C4-2B (cell line): ENCODE measurements around the gene PRR5.

ENCODE experiments used
- H3K27ac ChIP-seq: fragments of 450-650 bp; 2 replicates; pipeline ENCODE4 v1.5.1; 2017
- ZFX ChIP-seq: fragments of 450-650 bp; IDR thresholded peaks from 2 replicates; pipeline ENCODE4 v1.6.1; 2017
- TF ChIP-seq, protein P1 (sequence below): fragments of 450-650 bp; conservative IDR thresholded peaks from 2 replicates; pipeline ENCODE4 v1.5.1; 2017; ENCODE audit warnings: mild to moderate bottlenecking

PRR5 gene

DNA sequence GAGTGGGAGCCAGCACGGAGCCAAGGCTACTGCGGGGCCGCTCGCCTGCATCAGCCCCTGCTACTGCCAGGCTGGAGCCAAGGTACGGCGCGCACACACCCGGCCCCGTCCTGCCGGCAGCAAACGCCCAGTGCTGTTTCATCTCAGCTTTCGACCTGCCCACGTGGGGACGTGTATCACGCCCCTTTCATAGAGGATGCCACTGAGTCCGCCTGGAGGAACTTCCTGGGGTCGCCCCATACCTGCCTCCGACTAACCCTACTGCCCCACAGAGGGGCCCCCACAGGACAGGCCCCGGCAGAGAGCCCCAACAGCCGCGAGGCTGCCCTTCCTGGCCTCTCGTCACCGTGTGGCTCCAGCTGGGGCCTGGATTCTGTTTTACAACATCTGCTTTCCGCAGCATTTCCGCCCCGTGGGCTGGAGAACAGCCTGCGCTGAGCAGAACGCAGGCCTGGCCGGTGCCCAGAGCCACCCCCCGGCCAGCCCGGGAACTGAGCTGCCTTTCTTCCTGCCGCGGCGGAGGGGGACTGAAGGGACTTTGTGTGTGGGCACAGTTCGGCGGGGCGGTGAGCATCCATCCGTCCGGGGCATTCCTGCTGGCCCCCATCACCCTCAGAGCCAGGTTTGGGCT lies 27.5 kb downstream of the PRR5 start:
- no peak overlapping the region for H3K27ac ChIP-seq
- TF ChIP-seq, protein P1, sequence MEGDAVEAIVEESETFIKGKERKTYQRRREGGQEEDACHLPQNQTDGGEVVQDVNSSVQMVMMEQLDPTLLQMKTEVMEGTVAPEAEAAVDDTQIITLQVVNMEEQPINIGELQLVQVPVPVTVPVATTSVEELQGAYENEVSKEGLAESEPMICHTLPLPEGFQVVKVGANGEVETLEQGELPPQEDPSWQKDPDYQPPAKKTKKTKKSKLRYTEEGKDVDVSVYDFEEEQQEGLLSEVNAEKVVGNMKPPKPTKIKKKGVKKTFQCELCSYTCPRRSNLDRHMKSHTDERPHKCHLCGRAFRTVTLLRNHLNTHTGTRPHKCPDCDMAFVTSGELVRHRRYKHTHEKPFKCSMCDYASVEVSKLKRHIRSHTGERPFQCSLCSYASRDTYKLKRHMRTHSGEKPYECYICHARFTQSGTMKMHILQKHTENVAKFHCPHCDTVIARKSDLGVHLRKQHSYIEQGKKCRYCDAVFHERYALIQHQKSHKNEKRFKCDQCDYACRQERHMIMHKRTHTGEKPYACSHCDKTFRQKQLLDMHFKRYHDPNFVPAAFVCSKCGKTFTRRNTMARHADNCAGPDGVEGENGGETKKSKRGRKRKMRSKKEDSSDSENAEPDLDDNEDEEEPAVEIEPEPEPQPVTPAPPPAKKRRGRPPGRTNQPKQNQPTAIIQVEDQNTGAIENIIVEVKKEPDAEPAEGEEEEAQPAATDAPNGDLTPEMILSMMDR, result no peak
- no peak for TF ChIP-seq ZFX

DNA sequence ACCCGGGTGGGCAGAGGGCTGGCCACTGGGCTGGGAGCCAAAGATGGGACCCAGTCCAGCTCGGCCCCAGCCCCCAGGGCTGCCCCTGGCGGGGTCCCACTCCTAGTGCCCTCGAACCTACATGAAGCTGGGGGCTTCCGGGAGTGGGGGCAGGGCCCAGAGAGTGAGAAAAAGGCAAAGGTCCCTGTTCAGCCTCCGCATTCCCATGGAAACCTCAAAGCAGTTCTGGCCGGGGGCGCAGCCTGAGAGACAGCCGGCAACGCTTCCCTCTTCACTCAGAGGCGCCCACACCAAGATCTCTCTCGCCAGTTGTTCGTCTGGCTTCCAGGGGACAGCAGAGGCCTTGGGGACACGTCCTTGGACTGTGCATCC lies 28.0 kb downstream of the PRR5 start:
- no peak overlapping the region for H3K27ac ChIP-seq
- no peak for TF ChIP-seq ZFX
- TF ChIP-seq, protein P1, result no peak

DNA sequence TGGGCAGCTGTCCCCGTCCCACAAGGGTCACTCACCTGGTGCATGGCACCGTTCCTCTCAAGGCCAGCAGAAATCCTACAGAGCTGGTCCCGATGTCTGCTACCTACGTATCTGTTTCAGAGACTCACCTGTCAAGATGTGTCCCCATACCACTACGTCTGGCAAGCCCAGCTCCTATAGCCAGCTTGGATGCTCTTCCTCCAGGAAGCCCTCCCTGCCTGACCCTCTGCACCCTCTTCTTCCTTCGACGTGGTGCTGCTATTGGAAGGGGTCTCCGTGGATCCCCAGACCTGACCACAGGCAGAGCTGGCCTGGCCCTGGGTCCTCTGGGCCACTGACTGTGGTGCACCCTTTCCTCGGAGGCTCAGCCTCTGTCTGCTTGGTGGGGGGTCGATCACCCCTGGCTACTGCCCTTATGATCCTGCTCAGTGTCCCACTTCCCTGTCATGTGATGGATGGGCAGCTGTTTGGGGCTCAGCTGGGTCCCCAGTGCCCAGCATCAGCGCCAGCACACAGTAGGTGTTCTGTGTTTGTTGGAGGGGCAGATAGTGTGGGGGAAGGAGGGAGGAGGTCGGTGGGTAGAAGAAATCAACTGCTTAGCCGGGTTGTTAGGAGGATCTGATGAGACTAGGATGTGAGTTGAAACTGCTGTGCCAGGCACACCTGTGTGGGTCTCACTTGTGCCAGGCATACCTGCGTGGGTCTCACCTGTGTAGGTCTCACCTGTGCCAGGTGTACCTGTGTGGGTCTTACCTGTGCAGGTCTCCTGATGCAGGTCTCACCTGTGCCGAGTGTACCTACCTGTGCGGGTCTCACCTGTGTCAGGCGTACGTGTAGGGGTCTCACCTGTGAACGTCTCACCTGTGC lies 28.7 kb downstream of the PRR5 start:
- no peak overlapping the region for H3K27ac ChIP-seq
- TF ChIP-seq ZFX, result no peak
- TF ChIP-seq, protein P1, result no peak

DNA sequence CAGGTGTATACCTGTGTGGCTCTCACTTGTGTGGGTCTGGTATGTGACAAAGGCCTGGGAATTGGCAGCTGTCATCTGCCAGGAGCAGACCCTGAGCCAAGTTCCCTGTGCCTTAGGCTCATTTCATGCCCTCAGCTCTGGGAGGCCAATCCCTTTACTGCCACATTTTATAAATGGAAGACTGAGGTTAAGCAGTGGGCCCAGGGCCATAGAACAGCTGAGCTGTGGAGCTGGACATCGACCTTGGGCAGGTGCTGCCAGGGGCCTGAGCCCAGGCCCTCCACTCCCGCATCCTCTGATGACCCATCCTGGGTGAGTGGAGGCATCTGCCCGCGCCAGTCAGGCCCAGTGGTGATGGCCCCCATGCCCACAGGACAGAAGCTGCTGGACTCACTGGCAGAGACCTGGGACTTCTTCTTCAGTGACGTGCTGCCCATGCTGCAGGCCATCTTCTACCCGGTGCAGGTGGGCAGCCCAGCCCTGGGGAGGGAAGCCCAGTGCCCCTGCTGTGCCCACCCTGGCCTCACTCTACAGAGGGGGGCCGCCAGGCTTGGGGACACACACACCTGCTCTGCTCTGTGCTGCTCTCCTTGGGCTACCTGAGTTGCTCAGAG lies 29.5 kb downstream of the PRR5 start:
- TF ChIP-seq, protein P1, result no peak
- no peak for TF ChIP-seq ZFX

DNA sequence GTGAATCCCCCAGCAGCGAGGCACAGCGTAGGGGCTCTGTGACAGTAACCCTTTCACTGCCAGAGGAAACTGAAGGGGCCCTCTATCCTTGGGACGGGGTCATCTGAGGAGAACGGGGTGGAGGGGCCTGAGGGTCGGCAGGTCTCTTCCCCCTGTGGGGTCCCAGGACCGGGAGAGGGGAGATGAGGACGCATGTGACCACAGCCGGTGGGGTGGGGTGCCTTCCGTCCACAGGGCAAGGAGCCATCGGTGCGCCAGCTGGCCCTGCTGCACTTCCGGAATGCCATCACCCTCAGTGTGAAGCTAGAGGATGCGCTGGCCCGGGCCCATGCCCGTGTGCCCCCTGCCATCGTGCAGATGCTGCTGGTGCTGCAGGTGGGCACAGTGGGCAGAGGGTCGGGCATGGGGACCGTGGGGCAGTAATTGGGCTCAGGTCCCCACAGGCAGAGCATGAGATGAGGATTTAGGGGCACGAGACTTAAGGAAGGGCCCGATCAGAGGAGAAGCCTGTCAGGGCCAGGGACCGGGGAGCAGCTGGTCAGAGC lies 30.1 kb downstream of the PRR5 start:
- no peak overlapping the region for H3K27ac ChIP-seq
- no peak for TF ChIP-seq ZFX
- TF ChIP-seq, protein P1, result no peak

More for the DNA sequence above, 29.5 kb downstream of the PRR5 start:
- H3K27ac ChIP-seq, result no peak overlapping the region

DNA sequence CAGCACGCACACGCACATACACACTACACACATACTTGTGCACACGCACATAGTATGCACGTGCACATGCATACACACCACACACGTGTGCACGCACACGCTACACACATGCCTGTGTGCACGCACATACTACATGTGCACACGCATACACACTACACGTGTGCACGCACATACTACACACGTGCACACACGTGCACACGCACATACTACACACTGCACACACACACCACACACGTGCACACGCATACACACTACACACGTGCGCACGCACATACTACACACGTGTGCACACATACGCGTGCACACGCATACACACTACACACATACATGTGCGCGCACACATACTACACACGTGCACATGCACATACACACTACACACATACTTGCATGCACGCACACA lies 30.7 kb downstream of the PRR5 start:
- TF ChIP-seq ZFX, result no peak
- TF ChIP-seq, protein P1, result no peak
- H3K27ac ChIP-seq, result no peak overlapping the region
